ENCODE measurements around the gene P2RX5. TPM values are rescaled to one million over a fixed set of nuclear protein-coding genes. Genes with fewer than 3 reads are reported as not detected.

Gene P2RX5
- total and polyA plus RNA-seq, 2 donors (not counting 1 experiment from before 2014, with no cell fraction given), result 0.79 to 0.99 TPM

DNA sequence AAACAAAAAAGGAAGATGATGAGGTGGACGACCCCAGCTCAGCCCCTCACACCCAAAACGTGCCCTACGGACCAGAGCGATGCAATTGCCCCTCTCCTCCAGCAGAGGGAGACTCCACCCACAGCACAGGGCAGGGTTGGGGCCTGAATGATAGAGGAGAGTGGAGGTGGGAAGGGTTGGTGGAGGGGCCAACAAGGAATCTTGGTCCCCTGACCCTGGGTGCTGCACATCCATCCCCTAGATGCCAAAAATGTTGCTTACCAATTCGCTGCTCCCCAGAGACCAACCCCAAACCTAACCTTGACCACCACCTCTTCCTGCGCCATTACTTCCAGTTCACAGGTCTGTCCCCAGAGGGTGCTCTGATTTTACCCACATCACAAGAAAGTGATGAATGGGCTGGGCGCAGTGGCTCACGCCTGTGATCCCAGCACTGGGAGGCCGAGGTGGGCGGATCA is 12.9 kb downstream of the P2RX5 start:
- Histone ChIP-seq H4K20me1 (ENCODE audit: control insufficient read depth, extremely low read depth, insufficient read depth, low read length) (no peaks in the 10 kb centered on the region), H3K4me3 (replicated peaks in 1 of 4; ENCODE audit: control extremely low read depth in 1 of 4, insufficient read depth in 1 of 4, low read depth in 3 of 4, low read length in 4 of 4) (no peak overlapping the region), H3K9me3 (ENCODE audit: control insufficient read depth, insufficient read depth, low read depth, low read length) (no peaks in the 10 kb centered on the region), H3K4me1 (ENCODE audit: control insufficient read depth, extremely low read depth, insufficient read depth, low read length) (no peaks in the 10 kb centered on the region), H3K36me3 (ENCODE audit: control insufficient read depth, insufficient read depth, low read length) (no peaks in the 10 kb centered on the region), H3K79me2 (ENCODE audit: control insufficient read depth, insufficient read depth, low read length) (no peaks in the 10 kb centered on the region), H3K27me3 (ENCODE audit: control insufficient read depth, insufficient read depth, low read length) (no peaks in the 10 kb centered on the region), H3K4me2 (ENCODE audit: extremely low read depth, insufficient read depth, low read length) (no peak overlapping the region), H3K27ac (ENCODE audit: insufficient read depth, low read length) (no peak overlapping the region), H2AFZ (ENCODE audit: low read length) (no peak overlapping the region), H3K9ac (ENCODE audit: insufficient read depth, low read length) (no peak overlapping the region)
- TF ChIP-seq CTCF (conservative IDR thresholded peaks at IDR 0.05 in 1 of 2, IDR thresholded peaks at IDR 0.05 in 1 of 2; ENCODE audit: low read depth in 1 of 2, low read length in 2 of 2) (peak; percentile 95 to 98), EZH2 (IDR thresholded peaks at IDR 0.05; ENCODE audit: low read length, missing control alignments) (no peak)
- no peak for DNase-seq (ENCODE audit: low read depth in 2 of 2)

GRCh38 chr17:3682033-3682432 is 13.9 kb downstream of the P2RX5 start:
- no peaks in the 10 kb centered on the region for H3K36me3 ChIP-seq (ENCODE audit: control insufficient read depth, insufficient read depth, low read length)
- DNase-seq (ENCODE audit: low read depth in 2 of 2), result no peak
- no peaks in the 10 kb centered on the region for H3K27me3 ChIP-seq (ENCODE audit: control insufficient read depth, insufficient read depth, low read length)
- no peaks in the 10 kb centered on the region for H3K79me2 ChIP-seq (ENCODE audit: control insufficient read depth, insufficient read depth, low read length)
- H4K20me1 ChIP-seq (ENCODE audit: control insufficient read depth, extremely low read depth, insufficient read depth, low read length), result no peaks in the 10 kb centered on the region
- no peaks in the 10 kb centered on the region for H3K9me3 ChIP-seq (ENCODE audit: control insufficient read depth, insufficient read depth, low read depth, low read length)
- no peak overlapping the region for H3K4me2 ChIP-seq (ENCODE audit: extremely low read depth, insufficient read depth, low read length)
- H2AFZ ChIP-seq (ENCODE audit: low read length), result no peak overlapping the region
- H3K27ac ChIP-seq (ENCODE audit: insufficient read depth, low read length), result no peak overlapping the region
- TF ChIP-seq CTCF (conservative IDR thresholded peaks at IDR 0.05 in 1 of 2, IDR thresholded peaks at IDR 0.05 in 1 of 2; ENCODE audit: low read depth in 1 of 2, low read length in 2 of 2), result no peak
- no peak overlapping the region for H3K9ac ChIP-seq (ENCODE audit: insufficient read depth, low read length)
- H3K4me3 ChIP-seq (replicated peaks in 1 of 4; ENCODE audit: control extremely low read depth in 1 of 4, insufficient read depth in 1 of 4, low read depth in 3 of 4, low read length in 4 of 4), result no peak overlapping the region
- no peaks in the 10 kb centered on the region for H3K4me1 ChIP-seq (ENCODE audit: control insufficient read depth, extremely low read depth, insufficient read depth, low read length)

- H3K27ac ChIP-seq (ENCODE audit: insufficient read depth, low read length), result no peak overlapping the region
- H3K9me3 ChIP-seq (ENCODE audit: control insufficient read depth, insufficient read depth, low read depth, low read length), result no peaks in the 10 kb centered on the region
- no peak overlapping the region for H3K4me3 ChIP-seq (replicated peaks in 1 of 4; ENCODE audit: control extremely low read depth in 1 of 4, insufficient read depth in 1 of 4, low read depth in 3 of 4, low read length in 4 of 4)
- DNase-seq (ENCODE audit: low read depth in 2 of 2), result no peak
- no peaks in the 10 kb centered on the region for H4K20me1 ChIP-seq (ENCODE audit: control insufficient read depth, extremely low read depth, insufficient read depth, low read length)
- H3K4me2 ChIP-seq (ENCODE audit: extremely low read depth, insufficient read depth, low read length), result no peak overlapping the region
- H3K4me1 ChIP-seq (ENCODE audit: control insufficient read depth, extremely low read depth, insufficient read depth, low read length), result no peaks in the 10 kb centered on the region
- no peaks in the 10 kb centered on the region for H3K27me3 ChIP-seq (ENCODE audit: control insufficient read depth, insufficient read depth, low read length)
- H3K36me3 ChIP-seq (ENCODE audit: control insufficient read depth, insufficient read depth, low read length), result no peaks in the 10 kb centered on the region
- H2AFZ ChIP-seq (ENCODE audit: low read length), result no peak overlapping the region
- no peaks in the 10 kb centered on the region for H3K79me2 ChIP-seq (ENCODE audit: control insufficient read depth, insufficient read depth, low read length)
- TF ChIP-seq EZH2 (IDR thresholded peaks at IDR 0.05; ENCODE audit: low read length, missing control alignments) (no peak), CTCF (conservative IDR thresholded peaks at IDR 0.05 in 1 of 2, IDR thresholded peaks at IDR 0.05 in 1 of 2; ENCODE audit: low read depth in 1 of 2, low read length in 2 of 2) (no peak)
- no peak overlapping the region for H3K9ac ChIP-seq (ENCODE audit: insufficient read depth, low read length)
These were observed 14.4 kb downstream of the P2RX5 start for GRCh38 chr17:3681565-3681964.
